KOPT-K1 (cell line): ENCODE results near the gene SLC19A3.
"Not testable (repeated sequence)": the region's sequence is repeated elsewhere in the genome, so short reads cannot be mapped to it uniquely, and the experiment has no call there.

Experiments
- H3K27ac ChIP-seq: fragments of 200-600 bp; sonication (generic); 2 replicates; pipeline ENCODE4 v1.5.1; 2016; ENCODE audit warnings: antibody characterized with exemption, mild to moderate bottlenecking, low read depth, low read length; ENCODE audit not compliant: poor library complexity, severe bottlenecking
- H3K36me3 ChIP-seq: fragments of 200-600 bp; sonication (generic); 2 replicates; pipeline ENCODE4 v1.5.1; 2017; ENCODE audit warnings: antibody characterized with exemption, mild to moderate bottlenecking, low read length, moderate library complexity; ENCODE audit not compliant: insufficient read depth
- H3K9me3 ChIP-seq: fragments of 200-600 bp; sonication (generic); 2 replicates; pipeline ENCODE4 v1.5.1; 2017; ENCODE audit warnings: antibody characterized with exemption, low read length, mild to moderate bottlenecking; ENCODE audit not compliant: insufficient read depth, poor library complexity, severe bottlenecking

SLC19A3 gene

GRCh38 chr2:227717687-227718567, at the start of gene SLC19A3:
Gene SLC19A3 (minus strand): TSS chr2:227718028. CDS start chr2:227702318, 15,710 bp downstream.
- no peaks in the 10 kb centered on the region for H3K36me3 ChIP-seq
- no peak within 1 kb of the TSS for H3K27ac ChIP-seq

GRCh38 chr2:227766373-227766883, 48.6 kb upstream of the SLC19A3 start:
- no peaks in the 10 kb centered on the region for H3K9me3 ChIP-seq
- no peak overlapping the region for H3K27ac ChIP-seq
- H3K36me3 ChIP-seq, result no peaks in the 10 kb centered on the region

More at GRCh38 chr2:227717687-227718567, at the start of gene SLC19A3:
- no peaks in the 10 kb centered on the region for H3K9me3 ChIP-seq

GRCh38 chr2:227765788-227766372, 48.1 kb upstream of the SLC19A3 start:
- Histone ChIP-seq H3K9me3 (no peaks in the 10 kb centered on the region), H3K27ac (no peak overlapping the region)

GRCh38 chr2:227761740-227762476, 44.1 kb upstream of the SLC19A3 start:
- no peak overlapping the region for H3K27ac ChIP-seq
- H3K9me3 ChIP-seq, result no peaks in the 10 kb centered on the region
- no peaks in the 10 kb centered on the region for H3K36me3 ChIP-seq

More at GRCh38 chr2:227765788-227766372, 48.1 kb upstream of the SLC19A3 start:
- H3K36me3 ChIP-seq, result no peaks in the 10 kb centered on the region

- Histone ChIP-seq H3K27ac (no peak overlapping the region), H3K36me3 (no peaks in the 10 kb centered on the region), H3K9me3 (no peaks in the 10 kb centered on the region)
Measured at GRCh38 chr2:227759411-227760118, 41.7 kb upstream of the SLC19A3 start.

GRCh38 chr2:227756261-227756660, 38.4 kb upstream of the SLC19A3 start:
- H3K9me3 ChIP-seq, H3K36me3 ChIP-seq, H3K27ac ChIP-seq: not testable (repeated sequence)

GRCh38 chr2:227748079-227748478, 30.3 kb upstream of the SLC19A3 start:
- H3K27ac ChIP-seq, result no peak overlapping the region
- H3K9me3 ChIP-seq, result no peaks in the 10 kb centered on the region
- H3K36me3 ChIP-seq, result no peaks in the 10 kb centered on the region

- H3K36me3 ChIP-seq, result no peaks in the 10 kb centered on the region
- no peaks in the 10 kb centered on the region for H3K9me3 ChIP-seq
- no peak within 1 kb of the TSS for H3K27ac ChIP-seq
Measured at GRCh38 chr2:227745594-227745993, 27.8 kb upstream of the SLC19A3 start, which contains the start of gene SCYGR8. Gene SCYGR8 (plus strand): TSS chr2:227745894. CDS start chr2:227745894, 0 bp downstream.

- H3K36me3 ChIP-seq, H3K27ac ChIP-seq, H3K9me3 ChIP-seq: not testable (repeated sequence)
Measured at GRCh38 chr2:227740705-227741104, 22.9 kb upstream of the SLC19A3 start.

- Histone ChIP-seq H3K9me3 (no peaks in the 10 kb centered on the region), H3K36me3 (no peaks in the 10 kb centered on the region), H3K27ac (no peak overlapping the region)
Measured at GRCh38 chr2:227739351-227739750, 21.5 kb upstream of the SLC19A3 start.

- no peak within 1 kb of the TSS for H3K27ac ChIP-seq
- H3K36me3 ChIP-seq, result no peaks in the 10 kb centered on the region
Measured at GRCh38 chr2:227728035-227728434, 10.2 kb upstream of the SLC19A3 start, which contains the start of gene SCYGR7. Gene SCYGR7 (plus strand): TSS chr2:227728335. CDS start chr2:227728335, 0 bp downstream.

GRCh38 chr2:227724394-227725039, 6.7 kb upstream of the SLC19A3 start, which contains the start of gene SCYGR6:
Gene SCYGR6 (minus strand): TSS chr2:227724757. CDS start chr2:227724757, 0 bp downstream.
- Histone ChIP-seq H3K27ac (no peak within 1 kb of the TSS), H3K36me3 (no peaks in the 10 kb centered on the region), H3K9me3 (no peaks in the 10 kb centered on the region)

More at GRCh38 chr2:227728035-227728434, 10.2 kb upstream of the SLC19A3 start, which contains the start of gene SCYGR7:
- no peaks in the 10 kb centered on the region for H3K9me3 ChIP-seq

GRCh38 chr2:227722821-227723220, 5.0 kb upstream of the SLC19A3 start:
- not testable (repeated sequence) for H3K27ac ChIP-seq

GRCh38 chr2:227720680-227721079, 2.9 kb upstream of the SLC19A3 start:
- Histone ChIP-seq H3K36me3 (no peaks in the 10 kb centered on the region), H3K27ac (no peak overlapping the region), H3K9me3 (no peaks in the 10 kb centered on the region)

More at GRCh38 chr2:227722821-227723220, 5.0 kb upstream of the SLC19A3 start:
- H3K36me3 ChIP-seq, H3K9me3 ChIP-seq: not testable (repeated sequence)
